Neural crest cell (in vitro differentiated cells): ENCODE measurements around the gene XYLT1. TPM values are rescaled to one million over a fixed set of nuclear protein-coding genes. Genes with fewer than 3 reads are reported as not detected.

Experiments
- DNase-seq: peaks from one replicate; pipeline ENCODE4 v3.0.0; 2021; ENCODE audit warnings: low read depth, mixed read lengths, low spot score
- H3K27ac Mint-ChIP-seq: one replicate; pipeline ENCODE4 v1.8.0; 2021; ENCODE audit warnings: mild to moderate bottlenecking, mixed read lengths; ENCODE audit not compliant: unreplicated experiment
- H3K27me3 Mint-ChIP-seq: 2 replicates; pipeline ENCODE4 v1.8.0; 2021; ENCODE audit warnings: low read depth, mild to moderate bottlenecking, mixed read lengths
- H3K36me3 Mint-ChIP-seq: 2 replicates; pipeline ENCODE4 v1.8.0; 2021; ENCODE audit warnings: low read depth, mild to moderate bottlenecking, mixed read lengths
- H3K4me1 Mint-ChIP-seq: 2 replicates; pipeline ENCODE4 v1.8.0; 2021; ENCODE audit warnings: mixed read lengths
- H3K4me3 Mint-ChIP-seq: one replicate; pipeline ENCODE4 v1.8.0; 2021; ENCODE audit warnings: mild to moderate bottlenecking, mixed read lengths
- H3K9me3 Mint-ChIP-seq: 2 replicates; pipeline ENCODE4 v1.8.0; 2021; ENCODE audit warnings: mixed read lengths
- total RNA-seq: library from RNA; stranded (reverse); gene quantifications from 2 replicates; pipeline ENCODE4 v1.2.1, GENCODE V29; 2021
- TF ChIP-seq, protein P1 (sequence below): fragments of 200-600 bp; sonication (generic); conservative IDR thresholded peaks from 2 replicates; pipeline ENCODE4 v1.5.0; 2021; ENCODE audit warnings: antibody characterized with exemption, mild to moderate bottlenecking

The XYLT1 gene
- total RNA-seq, 1 donor from 2014 or later: 15.0 TPM

DNA sequence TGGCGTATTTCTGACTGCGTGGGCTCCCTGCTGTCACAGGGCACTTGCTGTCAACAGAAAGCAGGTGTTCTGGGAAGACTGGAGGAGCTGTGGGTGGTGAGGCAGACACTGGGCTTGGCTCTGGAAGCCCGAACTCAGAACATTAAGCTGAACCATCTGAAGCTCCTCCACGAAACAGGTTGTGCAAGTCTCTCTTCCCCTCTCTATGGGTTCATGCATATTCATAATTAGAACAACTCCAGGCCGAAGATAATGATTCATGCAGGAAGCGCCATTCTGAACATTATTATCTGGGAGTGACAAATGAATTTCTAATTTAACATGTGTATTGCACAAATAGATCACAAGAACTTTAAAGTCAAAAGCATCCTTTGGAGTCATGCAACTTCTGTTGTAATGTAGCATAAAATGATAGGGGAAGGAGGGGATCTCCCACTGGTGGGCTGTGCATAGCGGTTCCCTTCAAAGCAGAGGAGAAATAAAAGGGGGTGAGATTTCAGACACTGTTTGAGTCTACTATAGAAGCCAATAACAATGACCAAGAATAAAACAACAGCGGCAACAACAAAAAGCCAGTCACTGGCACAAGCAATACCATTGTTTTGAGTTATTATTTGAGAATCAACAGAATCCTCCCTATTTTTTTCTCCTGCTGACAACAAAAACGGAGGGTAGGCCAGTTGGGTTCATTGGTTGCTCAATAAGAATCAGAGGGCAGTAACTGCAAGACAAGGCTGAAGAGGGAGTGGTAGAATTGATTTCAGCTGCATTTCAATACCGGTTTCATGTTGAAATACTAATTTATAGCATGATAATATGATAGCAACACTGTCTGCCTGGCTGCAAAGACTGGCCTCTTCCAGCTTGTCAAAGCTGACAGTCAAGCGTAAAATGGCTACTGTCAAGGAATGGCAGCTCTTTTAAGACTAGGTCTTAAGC lies 407.3 kb downstream of the XYLT1 start:
- no peak for DNase-seq
- H3K4me3 Mint-ChIP-seq: no peak overlapping the region
- H3K27me3 Mint-ChIP-seq: no peaks in the 10 kb centered on the region
- no peak overlapping the region for H3K27ac Mint-ChIP-seq
- no peaks in the 10 kb centered on the region for H3K36me3 Mint-ChIP-seq
- H3K4me1 Mint-ChIP-seq: peaks cover 22% of the 10 kb centered on the region
- no peaks in the 10 kb centered on the region for H3K9me3 Mint-ChIP-seq
- TF ChIP-seq, protein P1, sequence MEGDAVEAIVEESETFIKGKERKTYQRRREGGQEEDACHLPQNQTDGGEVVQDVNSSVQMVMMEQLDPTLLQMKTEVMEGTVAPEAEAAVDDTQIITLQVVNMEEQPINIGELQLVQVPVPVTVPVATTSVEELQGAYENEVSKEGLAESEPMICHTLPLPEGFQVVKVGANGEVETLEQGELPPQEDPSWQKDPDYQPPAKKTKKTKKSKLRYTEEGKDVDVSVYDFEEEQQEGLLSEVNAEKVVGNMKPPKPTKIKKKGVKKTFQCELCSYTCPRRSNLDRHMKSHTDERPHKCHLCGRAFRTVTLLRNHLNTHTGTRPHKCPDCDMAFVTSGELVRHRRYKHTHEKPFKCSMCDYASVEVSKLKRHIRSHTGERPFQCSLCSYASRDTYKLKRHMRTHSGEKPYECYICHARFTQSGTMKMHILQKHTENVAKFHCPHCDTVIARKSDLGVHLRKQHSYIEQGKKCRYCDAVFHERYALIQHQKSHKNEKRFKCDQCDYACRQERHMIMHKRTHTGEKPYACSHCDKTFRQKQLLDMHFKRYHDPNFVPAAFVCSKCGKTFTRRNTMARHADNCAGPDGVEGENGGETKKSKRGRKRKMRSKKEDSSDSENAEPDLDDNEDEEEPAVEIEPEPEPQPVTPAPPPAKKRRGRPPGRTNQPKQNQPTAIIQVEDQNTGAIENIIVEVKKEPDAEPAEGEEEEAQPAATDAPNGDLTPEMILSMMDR: no peak

GRCh38 chr16:17062676-17063075 lies 408.1 kb downstream of the XYLT1 start:
- no peaks in the 10 kb centered on the region for H3K36me3 Mint-ChIP-seq
- no peak overlapping the region for H3K4me3 Mint-ChIP-seq
- H3K4me1 Mint-ChIP-seq: peaks cover 22% of the 10 kb centered on the region
- no peak for DNase-seq
- H3K27ac Mint-ChIP-seq: no peak overlapping the region
- TF ChIP-seq, protein P1: no peak
- no peaks in the 10 kb centered on the region for H3K27me3 Mint-ChIP-seq
- H3K9me3 Mint-ChIP-seq: no peaks in the 10 kb centered on the region

GRCh38 chr16:17061326-17061725 lies 409.4 kb downstream of the XYLT1 start:
- no peak for DNase-seq
- H3K27ac Mint-ChIP-seq: no peak overlapping the region
- no peaks in the 10 kb centered on the region for H3K9me3 Mint-ChIP-seq
- no peaks in the 10 kb centered on the region for H3K36me3 Mint-ChIP-seq
- TF ChIP-seq, protein P1: no peak
- no peaks in the 10 kb centered on the region for H3K27me3 Mint-ChIP-seq
- H3K4me3 Mint-ChIP-seq: no peak overlapping the region
- H3K4me1 Mint-ChIP-seq: peaks cover 22% of the 10 kb centered on the region

- no peak for DNase-seq
- TF ChIP-seq, protein P1: no peak
- Mint-ChIP-seq H3K27me3 (no peaks in the 10 kb centered on the region), H3K27ac (no peak overlapping the region), H3K4me1 (peaks cover 12% of the 10 kb centered on the region), H3K9me3 (no peaks in the 10 kb centered on the region), H3K36me3 (no peaks in the 10 kb centered on the region), H3K4me3 (no peak overlapping the region)
These were observed 412.3 kb downstream of the XYLT1 start for GRCh38 chr16:17058471-17058870.

- Mint-ChIP-seq H3K9me3 (peaks cover 2% of the 10 kb centered on the region), H3K27me3 (no peaks in the 10 kb centered on the region), H3K27ac (no peak overlapping the region), H3K36me3 (no peaks in the 10 kb centered on the region), H3K4me1 (no peaks in the 10 kb centered on the region), H3K4me3 (no peak overlapping the region)
- DNase-seq: no peak
- TF ChIP-seq, protein P1: no peak
These were observed 414.1 kb downstream of the XYLT1 start for GRCh38 chr16:17056666-17057065.
